Endothelial cell of umbilical vein (primary cell): ENCODE results near the gene MTIF3. TPM values are rescaled to one million over a fixed set of nuclear protein-coding genes. Genes with fewer than 3 reads are reported as not detected.

Experiments
- BruUV-seq: library from RNA; stranded (reverse); fragments of 400-500 nt; replicated peaks from 2 replicates; lab custom pipeline; 2021; lab: Mats Ljungman, UMichigan
- CTCF ChIA-PET: fragments of 300-600, 350-600 bp; sonication (Branson Sonifier 250); formaldehyde crosslinking; loops from one replicate; lab custom pipeline; 2021; ENCODE audit warnings: antibody characterized with exemption, inconsistent platforms; lab: Charles Lee
- POLR2A ChIA-PET: fragments of 300-600, 350-600 bp; sonication (Branson Sonifier 250); formaldehyde crosslinking; loops from one replicate; lab custom pipeline; 2021; ENCODE audit warnings: antibody characterized with exemption, inconsistent platforms; lab: Charles Lee
- DNase-seq: peaks from one replicate; pipeline ENCODE4 v3.0.0-alpha.2; 2011; ENCODE audit warnings: low read depth, low spot score
- FAIRE-seq: peaks from 2 replicates; lab custom pipeline; 2011; peaks lifted over from hg19 to GRCh38; lab: Jason Lieb, UNC
- H2AFZ ChIP-seq: 2 replicates; pipeline ENCODE4 v1.6.0; 2012; ENCODE audit warnings: low read depth, low read length, control low read depth, inconsistent platforms
- H3K27ac ChIP-seq: 2 replicates; pipeline ENCODE4 v1.5.1; 2011; ENCODE audit warnings: low read depth, mild to moderate bottlenecking, control low read depth, low read length, moderate library complexity; ENCODE audit not compliant: insufficient read depth
- H3K27me3 ChIP-seq, 2 experiments: 2 replicates each; pipeline versions ENCODE4 v1.6.0 to v1.6.1; 2011; ENCODE audit warnings: low read length in 2 of 2, mixed read lengths in 1 of 2; ENCODE audit not compliant: control insufficient read depth in 2 of 2, insufficient read depth in 2 of 2
- H3K36me3 ChIP-seq, 2 experiments: 2 replicates in 1 of 2; 3 replicates in 1 of 2; pipeline ENCODE4 v1.5.1; 2011; ENCODE audit warnings: low read length in 2 of 2, mild to moderate bottlenecking in 1 of 2, moderate library complexity in 1 of 2; ENCODE audit not compliant: control insufficient read depth in 2 of 2, insufficient read depth in 2 of 2; ENCODE audit errors: extremely low read depth in 1 of 2
- H3K4me1 ChIP-seq: 3 replicates; pipeline ENCODE4 v1.5.1; 2011; ENCODE audit warnings: mild to moderate bottlenecking, low read length; ENCODE audit not compliant: control insufficient read depth, insufficient read depth; ENCODE audit errors: extremely low read depth
- H3K4me2 ChIP-seq: 2 replicates; pipeline ENCODE4 v1.6.1; 2011; ENCODE audit warnings: low read length, control low read depth, mixed read lengths; ENCODE audit not compliant: insufficient read depth
- H3K4me3 ChIP-seq, 3 experiments: fragments of 200-600 bp in 1 of 3; sonication (generic), shearing (Covaris generic) in 1 of 3; replicated peaks in 1 of 3; 2 replicates each; pipeline ENCODE4 v1.5.1; 2011 to 2016; ENCODE audit warnings: control low read depth in 3 of 3, low read length in 3 of 3, mild to moderate bottlenecking in 2 of 3, inconsistent platforms in 1 of 3, low read depth in 1 of 3, moderate library complexity in 1 of 3; ENCODE audit not compliant: insufficient read depth in 1 of 3
- H3K79me2 ChIP-seq: 2 replicates; pipeline ENCODE4 v1.6.0; 2012; ENCODE audit warnings: low read length, inconsistent platforms; ENCODE audit not compliant: control insufficient read depth, insufficient read depth
- H3K9ac ChIP-seq: replicated peaks from 2 replicates; pipeline ENCODE3; 2011; ENCODE audit warnings: low read length, control low read depth; ENCODE audit not compliant: insufficient read depth; ENCODE audit errors: extremely low read depth
- H3K9me1 ChIP-seq: replicated peaks from 3 replicates; pipeline ENCODE4 v1.6.0; 2011; ENCODE audit warnings: mild to moderate bottlenecking, low read length; ENCODE audit not compliant: control insufficient read depth, insufficient read depth; ENCODE audit errors: extremely low read depth
- H3K9me3 ChIP-seq: replicated peaks from 2 replicates; pipeline ENCODE4 v1.5.1; 2012; ENCODE audit warnings: low read length, inconsistent platforms; ENCODE audit not compliant: control insufficient read depth, insufficient read depth
- H4K20me1 ChIP-seq: replicated peaks from 2 replicates; pipeline ENCODE3; 2011; ENCODE audit warnings: mild to moderate bottlenecking, low read length; ENCODE audit not compliant: control insufficient read depth, insufficient read depth; ENCODE audit errors: extremely low read depth
- CTCF ChIP-seq, 2 donors: IDR thresholded peaks; 1 replicate in 1 of 2; 2 replicates in 1 of 2; pipeline ENCODE4 v1.5.1; 2011; ENCODE audit warnings: low read length in 2 of 2, mild to moderate bottlenecking in 2 of 2, moderate library complexity in 2 of 2, control low read depth in 1 of 2, inconsistent platforms in 1 of 2, low read depth in 1 of 2; ENCODE audit not compliant: insufficient read depth in 1 of 2; ENCODE audit errors: extremely low read depth in 1 of 2
- EZH2 ChIP-seq: IDR thresholded peaks from 2 replicates; pipeline ENCODE4 v1.6.1; 2012; ENCODE audit warnings: borderline replicate concordance, low read depth, mild to moderate bottlenecking, moderate library complexity, low read length, inconsistent platforms; ENCODE audit not compliant: severe bottlenecking
- GATA2 ChIP-seq: IDR thresholded peaks from 2 replicates; pipeline ENCODE4 v1.7.0; 2011; ENCODE audit warnings: low read depth, mild to moderate bottlenecking, moderate library complexity, mixed read lengths, low read length; ENCODE audit not compliant: insufficient read length, insufficient read depth
- JUN ChIP-seq: IDR thresholded peaks from 2 replicates; pipeline ENCODE4 v1.6.1; 2011; ENCODE audit warnings: borderline replicate concordance, low read depth; ENCODE audit not compliant: insufficient read length, insufficient read depth
- MAX ChIP-seq: IDR thresholded peaks from 2 replicates; pipeline ENCODE4 v1.6.1; 2011; ENCODE audit not compliant: insufficient read depth, insufficient read length
- MYC ChIP-seq: IDR thresholded peaks from one replicate; pipeline ENCODE4 v1.6.1; 2011; ENCODE audit warnings: mild to moderate bottlenecking, low read depth, low read length
- POLR2A ChIP-seq: IDR thresholded peaks from 2 replicates; pipeline ENCODE4 v1.6.1; 2012; ENCODE audit warnings: low read depth, mild to moderate bottlenecking, control low read depth, low read length
- POLR2AphosphoS5 ChIP-seq: IDR thresholded peaks from 2 replicates; pipeline ENCODE4 v1.6.1; 2012; ENCODE audit warnings: low read depth, mild to moderate bottlenecking, control low read depth, low read length, moderate library complexity; ENCODE audit not compliant: insufficient read depth
- dilution Hi-C: fragments of 300-500 bp; cut with MboI; formaldehyde crosslinking; loops from one replicate; pipeline ENCODE4 v1.15.0; 2019; ENCODE audit warnings: low sequenced_read_pairs; ENCODE audit not compliant: extremely low pct_ligation_motif_present
- intact Hi-C: fragments of 100-400 bp; cut with micrococcal nuclease; formaldehyde crosslinking; loops from one replicate; pipeline ENCODE4 v1.10.0; 2022
- polyA plus RNA-seq, 4 experiments: library from polyadenylated mRNA; depleted of rRNA in 3 of 4; stranded (reverse) in 3 of 4; unstranded in 1 of 4; fragments of >200 nt; gene quantifications; 2 replicates each; pipeline versions ENCODE4 v1.2.1 to v1.2.3, GENCODE V29; 2011 to 2012; ENCODE audit warnings: missing spikeins in 1 of 4
- total RNA-seq: library from RNA; stranded (reverse); gene quantifications from 2 replicates; pipeline ENCODE4 v1.2.3, GENCODE V29; 2021

MTIF3 gene
- total and polyA plus RNA-seq, 2 donors (not counting 3 experiments of a cell fraction or from before 2014, with no cell fraction given) = 23.5 to 37.5 TPM

DNA sequence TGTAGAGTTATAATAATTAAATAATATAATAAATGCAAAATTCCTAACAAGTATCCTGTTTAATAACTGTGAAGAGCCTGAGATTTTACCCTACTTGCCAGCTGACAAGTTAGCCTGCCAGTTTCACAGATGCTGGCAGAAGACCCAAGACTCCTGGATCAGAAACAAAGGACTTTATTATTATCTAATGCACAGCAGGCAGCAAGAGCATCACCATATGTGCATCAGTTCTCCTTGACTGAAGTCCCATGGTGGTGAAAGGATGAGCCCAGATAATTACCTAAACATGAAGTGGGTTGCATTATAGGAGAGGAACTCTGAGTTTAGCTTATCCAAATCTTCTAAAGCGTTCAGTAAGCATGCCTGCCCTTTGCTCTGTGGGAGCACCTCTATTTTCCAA, 39.1 kb upstream of the MTIF3 start:
- Histone ChIP-seq H3K4me3 (no peak overlapping the region), H3K9me3 (no peaks in the 10 kb centered on the region), H3K27ac (no peak overlapping the region), H3K4me1 (no peaks in the 10 kb centered on the region), H3K36me3 (no peaks in the 10 kb centered on the region), H3K27me3 (no peaks in the 10 kb centered on the region), H2AFZ (no peak overlapping the region), H3K79me2 (no peaks in the 10 kb centered on the region), H3K4me2 (no peak overlapping the region), H4K20me1 (no peaks in the 10 kb centered on the region), H3K9me1 (no peaks in the 10 kb centered on the region), H3K9ac (no peak overlapping the region)
- ChIA-PET CTCF (no interaction called here), POLR2A (no interaction called here)
- DNase-seq (no peak), FAIRE-seq (no peak)
- no peak for TF ChIP-seq MYC
- TF ChIP-seq MAX = no peak
- no peak for TF ChIP-seq CTCF (IDR thresholded peaks at IDR 0.05; ENCODE audit: extremely low read depth in 1 of 2, insufficient read depth in 1 of 2, low read depth in 1 of 2, low read length in 2 of 2)
- no peak for TF ChIP-seq EZH2
- no peak for TF ChIP-seq POLR2A
- TF ChIP-seq JUN = no peak
- no peak for TF ChIP-seq GATA2
- TF ChIP-seq POLR2AphosphoS5 = no peak
- dilution Hi-C loops (no loop called here), intact Hi-C loops (no loop called here)
- no TSS peak for BruUV-seq
